GM23248 (cell line): ENCODE data around the gene TBC1D14.

Experiments used
- EZH2 ChIP-seq: fragments of 200-600 bp; sonication (generic); IDR thresholded peaks from 2 replicates; pipeline ENCODE4 v1.6.1; 2018; ENCODE audit warnings: antibody characterized with exemption, mild to moderate bottlenecking; ENCODE audit not compliant: insufficient read depth, poor library complexity, severe bottlenecking
- EZH2phosphoT487 ChIP-seq: fragments of 200-600 bp; sonication (generic); IDR thresholded peaks from 2 replicates; pipeline ENCODE4 v1.6.1; 2018; ENCODE audit warnings: antibody characterized with exemption, moderate library complexity, mild to moderate bottlenecking, low read depth; ENCODE audit not compliant: insufficient read depth

GRCh38 chr4:7078025-7078424 lies 168.4 kb downstream of the TBC1D14 start:
- TF ChIP-seq EZH2 (no peak), EZH2phosphoT487 (no peak)
